Sigmoid colon (tissue), 7 donors: ENCODE data around the gene THEMIS. TPM values are rescaled to one million over a fixed set of nuclear protein-coding genes. Genes with fewer than 3 reads are reported as not detected.

Experiments used
- DNase-seq: peaks from one replicate; pipeline ENCODE4 v3.0.0-alpha.2; 2019
- H3K27ac ChIP-seq, 4 donors: fragments of 200-600 bp; sonication (generic); one replicate each; pipeline ENCODE4 v1.5.1; 2016 to 2019; ENCODE audit warnings: mild to moderate bottlenecking in 1 of 4
- H3K27me3 ChIP-seq, 3 donors: fragments of 200-600 bp; sonication (generic); one replicate each; pipeline ENCODE4 v1.5.1; 2019; ENCODE audit warnings: mild to moderate bottlenecking in 1 of 3
- H3K36me3 ChIP-seq, 4 donors: fragments of 200-600 bp; sonication (generic); one replicate each; pipeline ENCODE4 v1.5.1; 2016 to 2019
- H3K4me1 ChIP-seq, 4 donors: fragments of 200-600 bp; sonication (generic); one replicate each; pipeline ENCODE4 v1.5.1; 2017 to 2019
- H3K4me3 ChIP-seq, 4 donors: fragments of 200-600 bp; sonication (generic); one replicate each; pipeline ENCODE4 v1.5.1; 2017 to 2019; ENCODE audit warnings: mild to moderate bottlenecking in 2 of 4, moderate library complexity in 1 of 4
- H3K9me3 ChIP-seq, 4 donors: fragments of 200-600 bp in 3 of 4; sonication (generic) in 3 of 4; one replicate each; pipeline versions ENCODE4 v1.5.1 to v1.6.1; 2013 to 2019
- EP300 ChIP-seq, 4 donors: sonication (generic); formaldehyde crosslinking; IDR thresholded peaks; one replicate each; pipeline ENCODE4 v1.6.1; 2017; ENCODE audit warnings: antibody characterized with exemption in 4 of 4
- POLR2A ChIP-seq, 2 donors: fragments of 450-650 bp; IDR thresholded peaks; one replicate each; pipeline ENCODE4 v1.6.1; 2016; ENCODE audit warnings: antibody characterized with exemption in 2 of 2, mild to moderate bottlenecking in 2 of 2, moderate library complexity in 2 of 2
- POLR2AphosphoS5 ChIP-seq, 4 donors: sonication (generic); formaldehyde crosslinking; IDR thresholded peaks; one replicate each; pipeline ENCODE4 v1.6.1; 2017; ENCODE audit warnings: antibody characterized with exemption in 4 of 4
- WGBS, 2 donors: extraction: QIAGEN DNeasy Blood & Tissue Kit; methylation state at CpG; one replicate each; pipeline ENCODE4 v1.1.7; 2013; 5-methylcytosine and 5-hydroxymethylcytosine counted together
- intact Hi-C: fragments of 100-400 bp; cut with DNase I; formaldehyde crosslinking; loops from one replicate; pipeline ENCODE4 v1.15.1; 2023
- polyA plus RNA-seq, 3 donors: library from polyadenylated mRNA; stranded (reverse); fragments of 200-250 nt; gene quantifications; one replicate each; pipeline ENCODE4 v1.2.3, GENCODE V29; 2013
- total RNA-seq, 4 donors: library from RNA; depleted of rRNA; stranded (reverse); fragments of >200 nt; gene quantifications; one replicate each; pipeline ENCODE4 v1.1.0, GENCODE V29; 2016
- TF ChIP-seq, protein P1 (sequence below), 4 experiments: fragments of 450-650 bp in 3 of 4; fragments of 200-600 bp in 1 of 4; IDR thresholded peaks; one replicate each; pipeline ENCODE4 v1.5.1; 2016 to 2019; ENCODE audit warnings: antibody characterized with exemption in 4 of 4, mild to moderate bottlenecking in 3 of 4, moderate library complexity in 2 of 4
- donor health status: healthy with polysubstance abuse.
- donor health status: Bipolar disorder and iron deficiency.
- donor health status: healthy.

THEMIS gene
- total and polyA plus RNA-seq, 7 donors = 0.33 to 2.5 (median 0.60) TPM; not detected in 2

DNA sequence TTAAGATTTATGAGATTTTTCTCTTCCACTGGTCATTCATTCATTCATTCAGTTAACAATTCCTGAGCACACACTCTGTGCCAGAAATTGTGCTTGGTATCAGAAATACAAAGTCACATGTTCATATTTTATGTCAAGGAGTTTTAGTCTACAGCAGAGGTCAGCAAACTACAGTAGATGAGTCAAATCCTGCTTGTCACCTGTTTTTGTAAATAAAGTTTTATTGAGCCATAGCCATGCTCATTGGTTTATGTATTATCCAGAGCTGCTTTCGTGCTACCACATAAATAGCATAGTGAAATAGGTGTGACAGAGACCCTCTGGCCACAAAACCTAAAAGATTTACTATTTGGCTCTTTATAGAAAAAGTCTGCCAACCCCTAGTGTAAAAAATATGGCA, 46.8 kb downstream of the THEMIS start:
- WGBS, 2 donors = 82 to 84% methylated on average over 1 of the region's 1 CpG
- intact Hi-C loops = no loop called here
- Histone ChIP-seq H3K4me3 (no peak overlapping the region), H3K27me3 (no peaks in the 10 kb centered on the region), H3K4me1 (no peaks in the 10 kb centered on the region), H3K27ac (no peak overlapping the region), H3K9me3 (no peaks in the 10 kb centered on the region), H3K36me3 (no peaks in the 10 kb centered on the region)
- TF ChIP-seq POLR2AphosphoS5 (IDR thresholded peaks at IDR 0.05) (no peak), POLR2A (IDR thresholded peaks at IDR 0.05) (no peak), EP300 (IDR thresholded peaks at IDR 0.05) (no peak)
- TF ChIP-seq, protein P1, sequence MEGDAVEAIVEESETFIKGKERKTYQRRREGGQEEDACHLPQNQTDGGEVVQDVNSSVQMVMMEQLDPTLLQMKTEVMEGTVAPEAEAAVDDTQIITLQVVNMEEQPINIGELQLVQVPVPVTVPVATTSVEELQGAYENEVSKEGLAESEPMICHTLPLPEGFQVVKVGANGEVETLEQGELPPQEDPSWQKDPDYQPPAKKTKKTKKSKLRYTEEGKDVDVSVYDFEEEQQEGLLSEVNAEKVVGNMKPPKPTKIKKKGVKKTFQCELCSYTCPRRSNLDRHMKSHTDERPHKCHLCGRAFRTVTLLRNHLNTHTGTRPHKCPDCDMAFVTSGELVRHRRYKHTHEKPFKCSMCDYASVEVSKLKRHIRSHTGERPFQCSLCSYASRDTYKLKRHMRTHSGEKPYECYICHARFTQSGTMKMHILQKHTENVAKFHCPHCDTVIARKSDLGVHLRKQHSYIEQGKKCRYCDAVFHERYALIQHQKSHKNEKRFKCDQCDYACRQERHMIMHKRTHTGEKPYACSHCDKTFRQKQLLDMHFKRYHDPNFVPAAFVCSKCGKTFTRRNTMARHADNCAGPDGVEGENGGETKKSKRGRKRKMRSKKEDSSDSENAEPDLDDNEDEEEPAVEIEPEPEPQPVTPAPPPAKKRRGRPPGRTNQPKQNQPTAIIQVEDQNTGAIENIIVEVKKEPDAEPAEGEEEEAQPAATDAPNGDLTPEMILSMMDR (IDR thresholded peaks at IDR 0.05) = no peak
- DNase-seq = no peak

DNA sequence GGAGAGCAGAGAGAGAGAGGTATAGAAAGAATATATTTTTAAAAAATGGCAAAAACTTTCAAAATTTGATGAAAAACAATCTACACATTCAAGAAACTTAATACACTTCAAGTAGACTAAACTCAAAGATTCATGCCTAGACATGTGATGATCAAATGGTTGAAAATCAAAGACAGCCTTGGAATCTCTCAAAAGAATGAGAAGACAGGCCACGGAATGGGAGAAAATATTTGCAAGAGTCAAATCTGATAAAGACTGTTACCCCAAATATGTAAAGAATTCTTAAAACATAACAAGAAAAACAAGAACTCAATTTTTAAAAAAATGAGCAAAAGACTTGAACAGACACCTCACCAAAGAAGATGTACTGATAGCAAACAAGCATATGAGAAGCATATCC, 49.7 kb downstream of the THEMIS start:
- H3K4me3 ChIP-seq = no peak overlapping the region
- no peak for TF ChIP-seq POLR2A (IDR thresholded peaks at IDR 0.05)
- TF ChIP-seq EP300 (IDR thresholded peaks at IDR 0.05) = no peak
- TF ChIP-seq, protein P1 (IDR thresholded peaks at IDR 0.05) = no peak
- TF ChIP-seq POLR2AphosphoS5 (IDR thresholded peaks at IDR 0.05) = no peak
- H3K27ac ChIP-seq = no peak overlapping the region
- no peaks in the 10 kb centered on the region for H3K9me3 ChIP-seq
- no peaks in the 10 kb centered on the region for H3K36me3 ChIP-seq
- 94 to 96% methylated on average over 1 of the region's 1 CpG for WGBS, 2 donors
- H3K27me3 ChIP-seq = no peaks in the 10 kb centered on the region
- no peak for DNase-seq
- intact Hi-C loops = no loop called here
- H3K4me1 ChIP-seq = no peaks in the 10 kb centered on the region

GRCh38 chr6:127845242-127845641, 55.6 kb downstream of the THEMIS start:
- Histone ChIP-seq H3K36me3 (no peaks in the 10 kb centered on the region), H3K27ac (no peak overlapping the region), H3K9me3 (no peaks in the 10 kb centered on the region), H3K4me1 (no peaks in the 10 kb centered on the region), H3K27me3 (no peaks in the 10 kb centered on the region), H3K4me3 (no peak overlapping the region)
- WGBS, 2 donors = 91 to 92% methylated on average over 3 of the region's 3 CpGs
- DNase-seq = no peak
- TF ChIP-seq EP300 (IDR thresholded peaks at IDR 0.05) (no peak), POLR2AphosphoS5 (IDR thresholded peaks at IDR 0.05) (no peak), POLR2A (IDR thresholded peaks at IDR 0.05) (no peak)
- TF ChIP-seq, protein P1 (IDR thresholded peaks at IDR 0.05) = no peak
- intact Hi-C loops = no loop called here

GRCh38 chr6:127844529-127844928, 56.3 kb downstream of the THEMIS start:
- no peak for TF ChIP-seq POLR2AphosphoS5 (IDR thresholded peaks at IDR 0.05)
- TF ChIP-seq, protein P1 (IDR thresholded peaks at IDR 0.05) = no peak
- no peak for TF ChIP-seq EP300 (IDR thresholded peaks at IDR 0.05)
- no peak for TF ChIP-seq POLR2A (IDR thresholded peaks at IDR 0.05)
- no peaks in the 10 kb centered on the region for H3K36me3 ChIP-seq
- no peak overlapping the region for H3K27ac ChIP-seq
- no peaks in the 10 kb centered on the region for H3K4me1 ChIP-seq
- DNase-seq = no peak
- no peak overlapping the region for H3K4me3 ChIP-seq
- H3K9me3 ChIP-seq = no peaks in the 10 kb centered on the region
- WGBS, 2 donors = 78 to 81% methylated on average over 1 of the region's 1 CpG
- H3K27me3 ChIP-seq = no peaks in the 10 kb centered on the region
- intact Hi-C loops = no loop called here

GRCh38 chr6:127843582-127843981, 57.3 kb downstream of the THEMIS start:
- no peak overlapping the region for H3K27ac ChIP-seq
- intact Hi-C loops = no loop called here
- no peak for DNase-seq
- H3K4me1 ChIP-seq = no peaks in the 10 kb centered on the region
- TF ChIP-seq POLR2A (IDR thresholded peaks at IDR 0.05) = no peak
- no peak for TF ChIP-seq POLR2AphosphoS5 (IDR thresholded peaks at IDR 0.05)
- TF ChIP-seq, protein P1 (IDR thresholded peaks at IDR 0.05) = no peak
- no peak for TF ChIP-seq EP300 (IDR thresholded peaks at IDR 0.05)
- H3K27me3 ChIP-seq = no peaks in the 10 kb centered on the region
- H3K9me3 ChIP-seq = no peaks in the 10 kb centered on the region
- no peaks in the 10 kb centered on the region for H3K36me3 ChIP-seq
- 90 to 92% methylated on average over 1 of the region's 1 CpG for WGBS, 2 donors
- no peak overlapping the region for H3K4me3 ChIP-seq
